NCI-H1417 (cell line): Measurements from ENCODE around the gene PSENEN.
"Not testable (repeated sequence)": the region's sequence is repeated elsewhere in the genome, so short reads cannot be mapped to it uniquely, and the experiment has no call there.

Experiments
- DNase-seq, 3 experiments: peaks; one replicate each; lab custom pipeline; 2025; lab: John Stamatoyannopoulos, UW

PSENEN gene

GRCh38 chr19:35788205-35788960 is 42.9 kb downstream of the PSENEN start:
- no peak for DNase-seq

GRCh38 chr19:35789195-35789977 is 43.9 kb downstream of the PSENEN start:
- no peak for DNase-seq

GRCh38 chr19:35789978-35790944 is 44.8 kb downstream of the PSENEN start:
- no peak for DNase-seq

GRCh38 chr19:35790981-35791813 is 45.7 kb downstream of the PSENEN start:
- DNase-seq: peak in 2 of 3 experiments; percentile 37 to 56

GRCh38 chr19:35791814-35792279 is 46.4 kb downstream of the PSENEN start:
- DNase-seq: no peak

- DNase-seq: no peak
Measured at GRCh38 chr19:35792312-35792711, 46.9 kb downstream of the PSENEN start.

- no peak for DNase-seq
Measured at GRCh38 chr19:35792888-35793287, 47.4 kb downstream of the PSENEN start.

GRCh38 chr19:35793381-35794165 is 48.1 kb downstream of the PSENEN start:
- DNase-seq: no peak

- not testable (repeated sequence) for DNase-seq
Measured at GRCh38 chr19:35795564-35795963, 50.1 kb downstream of the PSENEN start.
